GM20000 (cell line): ENCODE results near the gene SLC26A8.

ENCODE experiments used
- DNase-seq: peaks from one replicate; pipeline ENCODE4 v3.0.0; 2012; ENCODE audit warnings: low spot score
- CTCF ChIP-seq: IDR thresholded peaks from 2 replicates; pipeline ENCODE4 v1.5.1; 2012; ENCODE audit warnings: mild to moderate bottlenecking, control low read depth; ENCODE audit errors: extremely low read depth, missing control alignments

SLC26A8 gene

DNA sequence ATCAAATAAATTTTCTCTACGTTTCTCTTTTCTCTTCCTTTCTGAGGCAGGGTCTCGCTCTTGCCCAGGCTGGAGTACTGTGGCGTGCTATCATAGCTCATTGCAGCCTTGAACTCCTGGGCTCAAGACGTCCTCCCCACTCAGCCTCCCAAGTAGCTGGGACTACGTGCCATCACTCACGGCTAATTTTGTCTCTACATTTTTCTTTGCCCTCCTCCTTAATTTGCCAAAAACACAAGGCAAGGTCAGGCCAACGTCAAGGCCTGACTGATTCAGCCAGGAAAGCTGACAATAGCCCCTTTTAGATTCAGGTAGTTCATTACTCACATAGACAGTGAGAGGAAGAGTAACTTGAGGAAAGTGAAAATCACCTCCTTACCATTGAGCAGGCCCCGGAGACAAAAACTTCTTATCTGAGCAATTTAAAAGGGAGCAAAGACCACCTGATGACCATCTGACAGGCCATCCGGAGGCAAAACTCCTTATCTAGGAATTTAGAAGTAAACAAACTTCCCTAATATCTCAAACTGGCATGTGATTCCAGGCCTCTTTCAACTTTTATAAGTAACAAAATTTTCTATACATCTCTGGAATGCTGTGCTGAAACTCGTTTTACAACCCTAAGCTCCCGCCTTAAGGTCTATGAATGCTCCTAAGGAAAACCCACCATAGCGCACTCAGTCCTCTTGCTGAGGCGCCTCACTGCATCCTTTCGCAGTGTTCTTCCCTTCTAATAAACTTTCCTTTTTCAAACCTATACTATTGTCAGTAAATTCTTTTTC is 61.5 kb downstream of the SLC26A8 start:
- DNase-seq = no peak
- no peak for TF ChIP-seq CTCF

- DNase-seq = no peak
Observed at GRCh38 chr6:35960187-35960586, 64.3 kb downstream of the SLC26A8 start.

GRCh38 chr6:35955970-35956369 is 68.5 kb downstream of the SLC26A8 start:
- DNase-seq = no peak
- TF ChIP-seq CTCF = peak; percentile 24

More at GRCh38 chr6:35960187-35960586, 64.3 kb downstream of the SLC26A8 start:
- no peak for TF ChIP-seq CTCF

DNA sequence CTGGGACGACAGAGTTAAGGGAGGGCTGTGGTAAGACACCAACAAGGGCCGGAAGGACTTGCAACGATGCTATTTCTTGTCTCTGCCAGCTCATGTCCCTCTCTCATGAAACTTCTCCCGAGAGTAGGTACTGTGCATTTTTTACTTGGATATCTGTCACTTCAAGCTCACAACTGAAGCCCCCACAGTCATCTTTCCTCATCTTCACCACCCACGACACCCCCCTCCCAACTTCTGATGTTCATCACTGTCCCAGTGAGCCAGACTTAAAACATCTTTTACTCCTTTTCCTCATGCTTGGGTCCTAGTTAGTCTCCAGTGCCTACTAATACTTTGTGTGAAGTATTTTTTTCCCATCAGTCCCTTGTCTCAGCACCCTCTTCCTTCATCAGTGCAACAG is 68.9 kb downstream of the SLC26A8 start:
- no peak for TF ChIP-seq CTCF
- no peak for DNase-seq

DNA sequence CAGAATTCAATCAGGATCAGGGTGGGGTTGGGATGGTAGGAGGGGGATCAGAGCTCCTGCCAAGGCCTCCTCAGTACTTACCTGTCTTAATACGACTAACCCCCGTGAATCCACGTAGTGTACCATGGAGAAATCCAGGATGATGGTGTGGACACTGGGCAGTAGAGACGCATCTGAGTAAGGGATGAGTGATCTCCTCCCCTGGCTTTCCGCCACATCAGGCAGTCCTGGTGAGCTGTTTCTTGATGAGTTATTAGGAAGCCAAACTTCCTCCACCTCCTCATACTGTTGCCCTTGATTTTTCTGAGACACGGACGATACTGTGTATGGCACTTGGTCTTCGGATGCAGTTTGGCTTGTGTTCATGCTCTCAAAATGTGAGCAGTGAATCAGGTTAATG is 69.4 kb downstream of the SLC26A8 start:
- TF ChIP-seq CTCF = no peak
- DNase-seq = no peak

- DNase-seq = no peak
- no peak for TF ChIP-seq CTCF
Observed at GRCh38 chr6:35954333-35954732, 70.1 kb downstream of the SLC26A8 start.

DNA sequence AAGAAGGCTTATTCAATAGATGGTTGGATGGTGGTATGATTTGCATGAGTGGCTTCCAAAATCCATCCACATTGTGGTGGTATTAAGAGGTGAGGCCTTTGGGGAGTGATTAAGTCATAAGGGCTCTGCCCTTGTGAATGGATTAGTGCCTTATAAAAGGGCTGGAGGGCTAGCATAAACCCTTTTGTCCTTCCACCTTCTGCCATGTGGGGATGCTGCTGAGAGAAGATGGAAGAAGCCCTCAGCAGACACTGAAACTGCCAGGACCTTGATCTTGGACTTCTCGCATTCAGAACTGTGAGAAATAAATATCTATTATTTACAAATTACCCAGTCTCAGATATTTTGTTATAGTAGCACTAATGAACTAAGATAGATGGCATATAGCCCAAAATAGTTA is 75.7 kb downstream of the SLC26A8 start:
- no peak for DNase-seq
- no peak for TF ChIP-seq CTCF
